HG02852 (cell line): ENCODE results near the gene CABLES1.
"Not testable (repeated sequence)": the region's sequence is repeated elsewhere in the genome, so short reads cannot be mapped to it uniquely, and the experiment has no call there.

Experiments used
- ATAC-seq: cut with Tn5 transposase; IDR thresholded peaks from one replicate; pipeline ENCODE4 v1.9.1; 2021; ENCODE audit warnings: mild to moderate bottlenecking, moderate library complexity; ENCODE audit not compliant: unreplicated experiment

CABLES1 gene

GRCh38 chr18:23281626-23282436, 146.5 kb downstream of the CABLES1 start:
- no peak for ATAC-seq

DNA sequence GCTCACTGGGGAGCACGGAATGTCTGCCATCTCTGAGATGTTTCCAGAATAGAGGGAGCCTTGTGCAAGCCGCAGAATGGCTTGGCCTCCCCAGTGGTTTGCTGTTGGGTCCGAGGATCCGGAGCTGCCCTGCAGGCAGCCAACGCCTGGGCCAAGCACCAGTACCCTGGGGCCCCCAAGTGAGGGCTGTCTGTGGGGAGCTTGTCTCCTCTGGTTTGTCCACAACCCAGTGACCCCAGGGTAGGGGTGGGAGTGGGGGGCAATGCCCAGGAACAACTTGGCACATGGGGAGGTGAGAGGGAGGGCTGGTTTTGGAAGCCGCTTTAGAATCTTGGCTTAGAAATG, 147.1 kb downstream of the CABLES1 start:
- ATAC-seq = no peak

DNA sequence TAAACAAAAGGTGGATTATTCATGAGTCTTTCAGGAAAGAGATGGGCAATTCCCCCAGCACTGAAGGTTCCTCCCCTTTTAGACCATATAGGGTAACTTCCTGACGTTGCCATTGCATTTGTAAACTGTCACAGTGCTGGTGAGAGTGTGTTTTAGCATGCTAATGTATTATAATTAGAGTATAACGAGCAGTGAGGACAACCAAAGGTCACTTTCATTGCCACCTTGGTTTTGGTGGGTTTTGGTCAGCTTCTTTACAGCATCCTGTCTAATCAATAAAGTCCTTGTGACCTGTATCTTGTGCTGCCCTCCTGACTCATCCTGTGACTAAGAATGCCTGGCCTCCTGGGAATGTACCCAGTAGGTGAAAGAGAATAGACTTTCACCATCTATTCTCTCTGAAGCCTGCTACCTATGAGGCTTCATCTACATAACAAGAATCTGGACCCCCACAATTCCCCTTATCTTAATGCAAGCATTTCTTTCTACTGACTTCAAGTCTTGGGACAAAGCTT, 148.7 kb downstream of the CABLES1 start:
- peak; percentile 69 for ATAC-seq

GRCh38 chr18:23284629-23285028, 149.3 kb downstream of the CABLES1 start:
- no peak for ATAC-seq

DNA sequence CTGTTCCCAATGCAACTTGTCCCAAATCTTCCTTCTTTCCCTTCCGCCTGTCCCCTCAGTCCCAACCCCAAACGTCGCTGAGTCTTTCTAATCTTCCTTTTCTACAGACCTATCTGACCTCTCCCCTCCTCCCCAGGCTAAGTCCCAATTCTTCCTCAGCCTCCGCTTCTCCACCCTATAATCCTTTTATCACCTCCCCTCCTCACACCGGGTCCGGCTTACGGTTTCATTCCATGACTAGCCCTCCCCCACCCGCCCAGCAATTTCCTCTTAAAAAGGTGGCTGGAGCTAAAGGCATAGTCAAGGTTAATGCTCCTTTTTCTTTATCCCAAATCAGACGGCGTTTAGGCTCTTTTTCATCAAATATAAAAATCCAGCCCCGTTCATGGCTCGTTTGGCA, 150.3 kb downstream of the CABLES1 start:
- not testable (repeated sequence) for ATAC-seq

GRCh38 chr18:23291456-23292205, 156.3 kb downstream of the CABLES1 start:
- no peak for ATAC-seq

GRCh38 chr18:23300231-23300805, 165.0 kb downstream of the CABLES1 start:
- no peak for ATAC-seq

GRCh38 chr18:23301972-23302371, 166.7 kb downstream of the CABLES1 start:
- no peak for ATAC-seq

GRCh38 chr18:23302511-23302850, 167.2 kb downstream of the CABLES1 start:
- no peak for ATAC-seq

GRCh38 chr18:23302851-23303527, 167.7 kb downstream of the CABLES1 start:
- ATAC-seq = no peak

DNA sequence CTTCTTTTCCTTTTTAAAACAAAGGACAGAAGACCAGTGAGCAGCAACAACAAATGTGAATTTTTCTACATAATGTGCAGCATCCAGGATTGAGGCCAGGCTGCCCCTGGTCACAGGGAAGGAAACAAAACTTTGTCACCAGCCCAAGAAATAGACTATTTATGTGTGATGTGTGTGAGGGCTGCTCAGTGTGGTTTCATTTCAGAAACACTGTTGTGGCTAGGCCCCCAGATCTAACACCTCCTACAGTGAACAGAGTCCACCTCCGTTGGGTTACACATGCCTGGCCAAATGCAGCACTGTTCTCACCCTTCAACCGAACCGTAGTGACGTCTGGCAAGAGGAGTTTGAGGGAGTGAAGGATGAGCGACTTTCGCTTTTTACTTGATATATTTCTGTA, 171.5 kb downstream of the CABLES1 start:
- ATAC-seq = peak; percentile 76

- peak; percentile 67 for ATAC-seq
Measured at GRCh38 chr18:23307567-23308295, 172.4 kb downstream of the CABLES1 start.
